HCT116 (cell line): ENCODE measurements around the gene DYDC1. TPM values are rescaled to one million over a fixed set of nuclear protein-coding genes. Genes with fewer than 3 reads are reported as not detected.

Source experiments
- ATAC-seq: fragments of 200-7000 bp; cut with Tn5 transposase; 2 replicates; pipeline ENCODE4 v1.9.1; 2020; ENCODE audit warnings: mild to moderate bottlenecking, moderate library complexity
- BruUV-seq: library from RNA; stranded (reverse); fragments of 400-500 nt; replicated peaks from 2 replicates; lab custom pipeline; 2021; lab: Mats Ljungman, UMichigan
- CTCF ChIA-PET: fragments of 300-600 bp; sonication (Branson Sonifier 250); formaldehyde crosslinking; loops from one replicate; lab custom pipeline; 2021; ENCODE audit warnings: antibody characterized with exemption; lab: Charles Lee
- POLR2A ChIA-PET: fragments of 300-600, 350-600 bp; sonication (Branson Sonifier 250); formaldehyde crosslinking; loops from one replicate; lab custom pipeline; 2021; ENCODE audit warnings: antibody characterized with exemption; lab: Charles Lee
- RAD21 ChIA-PET, 2 experiments: fragments of 300-600 bp; sonication (Branson Sonifier 250); formaldehyde crosslinking; loops; one replicate each; lab custom pipeline; 2023; ENCODE audit warnings: low total read pairs in 2 of 2; ENCODE audit not compliant: uncharacterized antibody in 2 of 2, unreplicated experiment in 2 of 2, low non-redundant PET in 1 of 2; lab: Charles Lee
- DNase-seq: peaks from one replicate; pipeline ENCODE4 v3.0.0-alpha.2; 2010; ENCODE audit warnings: low read depth, low spot score
- H2AFZ ChIP-seq: fragments of 200-600 bp; shearing (Covaris generic), sonication (generic); 2 replicates; pipeline ENCODE4 v1.6.1; 2017; ENCODE audit warnings: low read depth, mixed run types, mixed read lengths, antibody characterized with exemption, low read length; ENCODE audit not compliant: poor library complexity, severe bottlenecking
- H3K27ac ChIP-seq: 2 replicates; pipeline ENCODE4 v1.5.1; 2012; ENCODE audit warnings: low read depth, low read length
- H3K27me3 ChIP-seq: fragments of 200-600 bp; sonication (generic); 2 replicates; pipeline ENCODE4 v1.6.1; 2016; ENCODE audit warnings: mixed run types, low read length, mixed read lengths; ENCODE audit not compliant: insufficient read depth
- H3K36me3 ChIP-seq, 2 experiments: fragments of 200-500 bp in 1 of 2; fragments of 200-600 bp in 1 of 2; sonication (Bioruptor generic) in 1 of 2; sonication (generic) in 1 of 2; 2 replicates each; pipeline versions ENCODE4 v1.5.1 to v1.6.1; 2014 to 2016; ENCODE audit warnings: low read length in 2 of 2, inconsistent platforms in 1 of 2, mixed read lengths in 1 of 2, mixed run types in 1 of 2; ENCODE audit not compliant: insufficient read depth in 2 of 2, control insufficient read depth in 1 of 2
- H3K4me1 ChIP-seq, 2 experiments: fragments of 200-600 bp in 1 of 2; sonication (generic) in 1 of 2; 2 replicates each; pipeline versions ENCODE4 v1.5.1 to v1.6.1; 2012 to 2017; ENCODE audit warnings: low read length in 2 of 2, inconsistent platforms in 1 of 2, mild to moderate bottlenecking in 1 of 2, mixed read lengths in 1 of 2, mixed run types in 1 of 2, moderate library complexity in 1 of 2; ENCODE audit not compliant: insufficient read depth in 2 of 2, control insufficient read depth in 1 of 2
- H3K4me2 ChIP-seq: fragments of 200-600 bp; sonication (generic); 2 replicates; pipeline ENCODE4 v1.6.1; 2017; ENCODE audit warnings: mixed run types, low read length, mixed read lengths
- H3K4me3 ChIP-seq, 2 experiments: fragments of 200-600 bp in 1 of 2; sonication (generic) in 1 of 2; replicated peaks in 1 of 2; 2 replicates each; pipeline ENCODE4 v1.5.1; 2011 to 2016; ENCODE audit warnings: low read length in 2 of 2, control low read depth in 1 of 2, low read depth in 1 of 2, mild to moderate bottlenecking in 1 of 2, mixed read lengths in 1 of 2, mixed run types in 1 of 2
- H3K79me2 ChIP-seq: fragments of 200-600 bp; sonication (generic); 2 replicates; pipeline ENCODE4 v1.6.1; 2017; ENCODE audit warnings: mild to moderate bottlenecking, mixed run types, low read length, moderate library complexity, mixed read lengths; ENCODE audit not compliant: insufficient read depth
- H3K9ac ChIP-seq: fragments of 200-600 bp; sonication (generic); 2 replicates; pipeline ENCODE4 v1.6.1; 2016; ENCODE audit warnings: low read length, mixed read lengths
- H3K9me2 ChIP-seq: fragments of 200-600 bp; sonication (generic), shearing (Covaris generic); 2 replicates; pipeline ENCODE4 v1.6.1; 2017; ENCODE audit warnings: mixed run types, mild to moderate bottlenecking, moderate library complexity; ENCODE audit not compliant: insufficient read depth
- H3K9me3 ChIP-seq, 2 experiments: fragments of 200-500 bp in 1 of 2; fragments of 200-600 bp in 1 of 2; sonication (Bioruptor generic) in 1 of 2; sonication (generic) in 1 of 2; 2 replicates each; pipeline ENCODE4 v1.6.1; 2014 to 2017; ENCODE audit warnings: low read length in 2 of 2, mixed read lengths in 2 of 2, inconsistent platforms in 1 of 2, low read depth in 1 of 2, mild to moderate bottlenecking in 1 of 2, mixed run types in 1 of 2, moderate library complexity in 1 of 2; ENCODE audit not compliant: control insufficient read depth in 1 of 2, insufficient read depth in 1 of 2
- H4K20me1 ChIP-seq: fragments of 200-600 bp; sonication (generic), shearing (Covaris generic); 2 replicates; pipeline ENCODE4 v1.6.1; 2017; ENCODE audit warnings: mixed run types, mild to moderate bottlenecking, moderate library complexity; ENCODE audit not compliant: insufficient read depth
- EGR1 ChIP-seq: IDR thresholded peaks from 2 replicates; pipeline ENCODE4 v1.6.1; 2012; ENCODE audit warnings: low read depth
- ELF1 ChIP-seq: IDR thresholded peaks from 2 replicates; pipeline ENCODE4 v1.6.1; 2012; ENCODE audit warnings: low read depth, borderline replicate concordance
- JUND ChIP-seq: IDR thresholded peaks from 2 replicates; pipeline ENCODE4 v1.6.1; 2012
- POLR2A ChIP-seq: IDR thresholded peaks from 2 replicates; pipeline ENCODE4 v1.7.0; 2011; ENCODE audit warnings: borderline replicate concordance; ENCODE audit not compliant: insufficient read depth, insufficient read length; ENCODE audit errors: extremely low read depth
- SIN3A ChIP-seq: IDR thresholded peaks from 2 replicates; pipeline ENCODE4 v1.6.1; 2012; ENCODE audit warnings: low read depth
- SP1 ChIP-seq: IDR thresholded peaks from 2 replicates; pipeline ENCODE4 v1.6.1; 2012; ENCODE audit warnings: low read depth
- SRF ChIP-seq: IDR thresholded peaks from 2 replicates; pipeline ENCODE4 v1.6.1; 2012; ENCODE audit warnings: low read depth
- TCF7L2 ChIP-seq: IDR thresholded peaks from 2 replicates; pipeline ENCODE4 v1.7.0; 2011; ENCODE audit warnings: borderline replicate concordance, inconsistent platforms; ENCODE audit not compliant: insufficient read depth, insufficient read length; ENCODE audit errors: extremely low read depth
- YY1 ChIP-seq: IDR thresholded peaks from 2 replicates; pipeline ENCODE4 v1.6.1; 2011; ENCODE audit warnings: low read length, low read depth, moderate library complexity, mild to moderate bottlenecking; ENCODE audit not compliant: insufficient replicate concordance; ENCODE audit errors: extremely low read depth
- ZNF274 ChIP-seq: fragments of 200-500 bp; sonication (Bioruptor generic); IDR thresholded peaks from 2 replicates; pipeline ENCODE4 v1.6.1; 2014; ENCODE audit warnings: mild to moderate bottlenecking, low read depth, low read length, inconsistent platforms
- intact Hi-C: fragments of 100-400 bp; cut with micrococcal nuclease; formaldehyde crosslinking; loops from 2 replicates; pipeline ENCODE4 v1.10.0; 2022
- total RNA-seq: library from RNA; stranded (reverse); gene quantifications from one replicate; pipeline ENCODE4 v1.2.1, GENCODE V29; 2021; ENCODE audit not compliant: unreplicated experiment
- TF ChIP-seq, protein P1 (sequence below): IDR thresholded peaks from 2 replicates; pipeline ENCODE4 v1.6.1; 2012
- TF ChIP-seq, protein P2 (sequence below), 3 experiments: fragments of 200-600 bp in 1 of 3; sonication (generic) in 1 of 3; IDR thresholded peaks in 2 of 3; conservative IDR thresholded peaks in 1 of 3; 2 replicates each; pipeline ENCODE4 v1.5.1; 2012 to 2017; ENCODE audit warnings: low read depth in 2 of 3, low read length in 2 of 3, antibody characterized with exemption in 1 of 3, borderline replicate concordance in 1 of 3, control low read depth in 1 of 3, mild to moderate bottlenecking in 1 of 3, mixed read lengths in 1 of 3, mixed run types in 1 of 3, moderate library complexity in 1 of 3; ENCODE audit not compliant: insufficient read depth in 1 of 3
- TF ChIP-seq, protein P3 (sequence below): IDR thresholded peaks from 2 replicates; pipeline ENCODE4 v1.6.1; 2011; ENCODE audit warnings: mild to moderate bottlenecking, low read length, moderate library complexity; ENCODE audit not compliant: insufficient replicate concordance; ENCODE audit errors: extremely low read depth

Gene DYDC1
- total RNA-seq, 1 experiment from 2014 or later, result not detected

DNA sequence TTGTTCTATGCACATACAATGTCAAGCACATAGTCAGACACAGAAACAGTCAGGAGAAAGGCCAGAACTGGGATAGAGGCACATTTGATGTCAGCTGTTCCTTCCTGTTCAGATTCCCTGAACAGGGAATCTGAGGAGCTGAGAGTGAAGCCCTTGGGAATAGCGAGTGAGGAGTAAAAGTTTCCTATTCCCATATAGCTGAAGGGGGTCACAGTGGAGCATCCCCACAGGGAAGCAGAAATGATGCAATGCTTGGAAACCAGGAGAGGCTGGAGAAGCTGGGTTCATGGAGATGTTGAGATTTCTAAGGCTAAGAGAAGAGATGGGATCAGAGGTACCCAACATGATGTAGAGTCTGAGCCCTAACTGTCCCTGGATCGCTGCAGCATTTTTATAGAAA, 40.5 kb upstream of the DYDC1 start:
- POLR2A ChIA-PET, result no interaction called here
- Histone ChIP-seq H4K20me1 (no peaks in the 10 kb centered on the region), H3K9me2 (no peaks in the 10 kb centered on the region), H2AFZ (no peak overlapping the region), H3K79me2 (no peaks in the 10 kb centered on the region), H3K27me3 (no peaks in the 10 kb centered on the region), H3K9ac (no peak overlapping the region), H3K36me3 (no peaks in the 10 kb centered on the region), H3K9me3 (no peaks in the 10 kb centered on the region), H3K4me1 (no peaks in the 10 kb centered on the region), H3K4me3 (no peak overlapping the region), H3K4me2 (no peak overlapping the region), H3K27ac (no peak overlapping the region)
- DNase-seq (no peak), ATAC-seq (no peak)
- RAD21 ChIA-PET, result no interaction called here
- CTCF ChIA-PET, result interaction anchor here (0.7 kb wide), 1 partner anchor 26 kb away, joined by 5 read pairs; no protein-coding TSS in a partner anchor
- BruUV-seq, result no TSS peak
- TF ChIP-seq ZNF274, result no peak
- no peak for TF ChIP-seq JUND
- TF ChIP-seq TCF7L2, result no peak
- TF ChIP-seq SIN3A, result no peak
- TF ChIP-seq, protein P1, sequence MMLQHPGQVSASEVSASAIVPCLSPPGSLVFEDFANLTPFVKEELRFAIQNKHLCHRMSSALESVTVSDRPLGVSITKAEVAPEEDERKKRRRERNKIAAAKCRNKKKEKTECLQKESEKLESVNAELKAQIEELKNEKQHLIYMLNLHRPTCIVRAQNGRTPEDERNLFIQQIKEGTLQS, result no peak
- no peak for TF ChIP-seq YY1
- TF ChIP-seq, protein P2, sequence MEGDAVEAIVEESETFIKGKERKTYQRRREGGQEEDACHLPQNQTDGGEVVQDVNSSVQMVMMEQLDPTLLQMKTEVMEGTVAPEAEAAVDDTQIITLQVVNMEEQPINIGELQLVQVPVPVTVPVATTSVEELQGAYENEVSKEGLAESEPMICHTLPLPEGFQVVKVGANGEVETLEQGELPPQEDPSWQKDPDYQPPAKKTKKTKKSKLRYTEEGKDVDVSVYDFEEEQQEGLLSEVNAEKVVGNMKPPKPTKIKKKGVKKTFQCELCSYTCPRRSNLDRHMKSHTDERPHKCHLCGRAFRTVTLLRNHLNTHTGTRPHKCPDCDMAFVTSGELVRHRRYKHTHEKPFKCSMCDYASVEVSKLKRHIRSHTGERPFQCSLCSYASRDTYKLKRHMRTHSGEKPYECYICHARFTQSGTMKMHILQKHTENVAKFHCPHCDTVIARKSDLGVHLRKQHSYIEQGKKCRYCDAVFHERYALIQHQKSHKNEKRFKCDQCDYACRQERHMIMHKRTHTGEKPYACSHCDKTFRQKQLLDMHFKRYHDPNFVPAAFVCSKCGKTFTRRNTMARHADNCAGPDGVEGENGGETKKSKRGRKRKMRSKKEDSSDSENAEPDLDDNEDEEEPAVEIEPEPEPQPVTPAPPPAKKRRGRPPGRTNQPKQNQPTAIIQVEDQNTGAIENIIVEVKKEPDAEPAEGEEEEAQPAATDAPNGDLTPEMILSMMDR (IDR thresholded peaks at IDR 0.05 in 2 of 3, conservative IDR thresholded peaks at IDR 0.05 in 1 of 3; ENCODE audit: borderline replicate concordance in 1 of 3, insufficient read depth in 1 of 3, low read depth in 2 of 3, low read length in 2 of 3), result no peak
- no peak for TF ChIP-seq POLR2A
- TF ChIP-seq SRF, result no peak
- no peak for TF ChIP-seq SP1
- TF ChIP-seq ELF1, result no peak
- TF ChIP-seq EGR1, result no peak
- TF ChIP-seq, protein P3, sequence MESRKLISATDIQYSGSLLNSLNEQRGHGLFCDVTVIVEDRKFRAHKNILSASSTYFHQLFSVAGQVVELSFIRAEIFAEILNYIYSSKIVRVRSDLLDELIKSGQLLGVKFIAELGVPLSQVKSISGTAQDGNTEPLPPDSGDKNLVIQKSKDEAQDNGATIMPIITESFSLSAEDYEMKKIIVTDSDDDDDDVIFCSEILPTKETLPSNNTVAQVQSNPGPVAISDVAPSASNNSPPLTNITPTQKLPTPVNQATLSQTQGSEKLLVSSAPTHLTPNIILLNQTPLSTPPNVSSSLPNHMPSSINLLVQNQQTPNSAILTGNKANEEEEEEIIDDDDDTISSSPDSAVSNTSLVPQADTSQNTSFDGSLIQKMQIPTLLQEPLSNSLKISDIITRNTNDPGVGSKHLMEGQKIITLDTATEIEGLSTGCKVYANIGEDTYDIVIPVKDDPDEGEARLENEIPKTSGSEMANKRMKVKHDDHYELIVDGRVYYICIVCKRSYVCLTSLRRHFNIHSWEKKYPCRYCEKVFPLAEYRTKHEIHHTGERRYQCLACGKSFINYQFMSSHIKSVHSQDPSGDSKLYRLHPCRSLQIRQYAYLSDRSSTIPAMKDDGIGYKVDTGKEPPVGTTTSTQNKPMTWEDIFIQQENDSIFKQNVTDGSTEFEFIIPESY, result no peak
- intact Hi-C loops, result no loop called here
